ENCODE results near the gene MAT1A. TPM values are rescaled to one million over a fixed set of nuclear protein-coding genes. Genes with fewer than 3 reads are reported as not detected.

The MAT1A gene
- total RNA-seq, 1 donor from 2014 or later, result 0.32 TPM

GRCh38 chr10:80277567-80278250 lies 11.7 kb downstream of the MAT1A start:
- Histone ChIP-seq H3K4me1 (no peaks in the 10 kb centered on the region), H3K27ac (no peak overlapping the region), H3K36me3 (no peaks in the 10 kb centered on the region), H3K4me3 (no peak overlapping the region), H3K9me3 (no peaks in the 10 kb centered on the region), H3K27me3 (no peaks in the 10 kb centered on the region)
- no peak for DNase-seq (ENCODE audit: low spot score in 2 of 2)
- intact Hi-C loops (cut with DNase I), result no loop called here
- no peak for TF ChIP-seq CTCF (IDR thresholded peaks at IDR 0.05)

- DNase-seq (ENCODE audit: low spot score in 2 of 2), result no peak
- no peak overlapping the region for H3K4me3 ChIP-seq
- H3K36me3 ChIP-seq, result no peaks in the 10 kb centered on the region
- no peaks in the 10 kb centered on the region for H3K9me3 ChIP-seq
- no peak for TF ChIP-seq CTCF (IDR thresholded peaks at IDR 0.05)
- no peaks in the 10 kb centered on the region for H3K4me1 ChIP-seq
- H3K27ac ChIP-seq, result no peak overlapping the region
- no peaks in the 10 kb centered on the region for H3K27me3 ChIP-seq
- intact Hi-C loops (cut with DNase I), result no loop called here
These were observed 12.4 kb downstream of the MAT1A start for GRCh38 chr10:80277016-80277415.

- DNase-seq (ENCODE audit: low spot score in 2 of 2), result no peak
- no peak overlapping the region for H3K4me3 ChIP-seq
- intact Hi-C loops (cut with DNase I), result no loop called here
- no peaks in the 10 kb centered on the region for H3K27me3 ChIP-seq
- no peaks in the 10 kb centered on the region for H3K4me1 ChIP-seq
- no peaks in the 10 kb centered on the region for H3K9me3 ChIP-seq
- H3K27ac ChIP-seq, result no peak overlapping the region
- no peaks in the 10 kb centered on the region for H3K36me3 ChIP-seq
- TF ChIP-seq CTCF (IDR thresholded peaks at IDR 0.05), result no peak
These were observed 13.1 kb downstream of the MAT1A start for GRCh38 chr10:80276335-80276734.

GRCh38 chr10:80275756-80276155 lies 13.7 kb downstream of the MAT1A start:
- Histone ChIP-seq H3K4me3 (no peak overlapping the region), H3K27me3 (no peaks in the 10 kb centered on the region), H3K9me3 (no peaks in the 10 kb centered on the region), H3K4me1 (no peaks in the 10 kb centered on the region), H3K27ac (no peak overlapping the region), H3K36me3 (no peaks in the 10 kb centered on the region)
- no peak for DNase-seq (ENCODE audit: low spot score in 2 of 2)
- TF ChIP-seq CTCF (IDR thresholded peaks at IDR 0.05), result no peak
- intact Hi-C loops (cut with DNase I), result no loop called here

- Histone ChIP-seq H3K36me3 (no peaks in the 10 kb centered on the region), H3K4me1 (no peaks in the 10 kb centered on the region), H3K9me3 (no peaks in the 10 kb centered on the region), H3K27ac (no peak overlapping the region), H3K4me3 (no peak overlapping the region), H3K27me3 (no peaks in the 10 kb centered on the region)
- TF ChIP-seq CTCF (IDR thresholded peaks at IDR 0.05), result no peak
- intact Hi-C loops (cut with DNase I), result no loop called here
- DNase-seq (ENCODE audit: low spot score in 2 of 2), result no peak
These were observed 14.3 kb downstream of the MAT1A start for GRCh38 chr10:80275135-80275498.
